ENCODE measurements around the gene NKPD1. TPM values are rescaled to one million over a fixed set of nuclear protein-coding genes. Genes with fewer than 3 reads are reported as not detected.

Gene NKPD1
- total RNA-seq, 2 experiments from 2014 or later: 0.09 to 0.11 TPM

DNA sequence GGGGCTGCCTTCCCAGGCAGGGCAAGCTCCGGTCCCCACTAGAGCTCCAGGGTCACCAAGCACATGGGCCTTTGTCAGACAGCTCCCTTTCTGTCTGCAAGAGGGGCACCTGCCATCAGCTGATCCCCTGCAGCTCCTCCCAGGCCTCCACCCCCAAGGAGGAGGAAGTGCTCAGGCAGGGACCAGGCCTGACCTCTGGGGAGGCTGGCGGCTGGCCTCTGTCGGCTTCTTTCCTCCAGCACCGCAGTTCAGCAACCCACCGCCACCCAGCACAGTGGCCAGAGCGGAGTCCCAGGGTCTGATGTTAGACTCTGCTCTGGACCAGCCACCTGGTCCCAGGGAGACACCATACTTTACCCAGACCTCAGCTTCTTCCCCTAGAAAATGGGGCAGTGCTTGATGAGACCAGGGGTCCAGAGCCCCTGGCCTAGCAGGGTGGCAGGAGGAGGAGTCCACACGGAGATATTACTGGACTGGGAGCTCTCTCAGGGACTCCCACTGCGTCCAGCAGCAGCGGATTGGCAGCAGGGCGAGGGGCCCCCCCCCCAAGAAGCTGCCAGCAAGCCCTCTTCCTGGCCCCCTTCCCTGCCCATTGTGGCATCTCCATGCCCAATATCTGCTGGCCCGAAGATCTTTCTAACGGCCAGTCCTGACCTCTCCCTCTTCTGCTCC is 24.1 kb downstream of the NKPD1 start:
- POLR2A ChIA-PET: interaction anchor here (0.6 kb wide), 1 partner anchor 93 kb away, joined by 6 read pairs; no protein-coding TSS in a partner anchor
- Mint-ChIP-seq H3K4me1 (peaks cover 1% of the 10 kb centered on the region), H3K27me3 (no peaks in the 10 kb centered on the region), H3K36me3 (ENCODE audit: low read depth) (no peaks in the 10 kb centered on the region), H3K9me3 (ENCODE audit: low read depth) (no peaks in the 10 kb centered on the region), H3K27ac (no peak overlapping the region), H3K4me3 (no peak overlapping the region)
- DNase-seq (no peak), ATAC-seq (no peak)
- CTCF ChIA-PET: interaction anchor here (1.1 kb wide), 1 partner anchor 23 kb away, joined by 3 read pairs; no protein-coding TSS in a partner anchor
- intact Hi-C loops (cut with DNase I, micrococcal nuclease): no loop called here

DNA sequence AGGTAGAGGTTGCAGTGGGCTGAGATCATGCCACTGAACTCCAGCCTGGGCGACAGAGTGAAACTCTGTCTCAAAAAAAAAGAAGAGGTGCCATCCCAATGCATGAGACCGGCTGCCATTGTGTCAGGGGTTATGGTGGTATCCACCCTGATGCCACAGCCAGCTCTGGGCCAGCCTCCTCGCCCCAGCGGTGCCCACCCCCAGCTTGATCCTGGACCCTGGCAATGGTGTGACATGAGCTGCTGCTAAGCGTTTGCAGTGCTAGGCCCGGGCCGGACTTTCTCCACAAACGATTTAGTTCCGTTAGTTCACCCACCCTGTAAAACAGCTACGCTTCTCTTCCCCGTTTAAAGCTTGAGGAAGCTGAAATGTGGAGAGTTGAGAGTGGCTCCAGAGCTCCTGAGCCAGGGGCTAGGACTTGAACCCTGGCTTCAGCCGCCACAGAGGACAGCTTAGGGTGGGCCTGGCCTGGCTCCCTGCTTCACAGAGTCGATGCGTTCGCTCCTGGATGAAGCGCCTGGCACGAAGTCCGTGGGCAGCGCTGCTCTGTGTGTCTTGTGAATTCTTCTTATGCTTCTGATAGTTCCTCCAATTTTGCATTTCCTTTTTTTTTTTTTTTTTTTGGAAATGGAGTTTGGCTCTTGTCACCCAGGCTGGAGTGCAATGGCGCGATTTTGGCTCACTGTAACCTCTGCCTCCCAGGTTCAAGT is 25.5 kb downstream of the NKPD1 start:
- Mint-ChIP-seq H3K4me3 (no peak overlapping the region), H3K9me3 (ENCODE audit: low read depth) (no peaks in the 10 kb centered on the region), H3K27me3 (no peaks in the 10 kb centered on the region), H3K4me1 (peaks cover 10% of the 10 kb centered on the region), H3K36me3 (ENCODE audit: low read depth) (no peaks in the 10 kb centered on the region), H3K27ac (no peak overlapping the region)
- DNase-seq (no peak), ATAC-seq (no peak)
- ChIA-PET CTCF (no interaction called here), POLR2A (no interaction called here)
- intact Hi-C loops (cut with DNase I, micrococcal nuclease): no loop called here

DNA sequence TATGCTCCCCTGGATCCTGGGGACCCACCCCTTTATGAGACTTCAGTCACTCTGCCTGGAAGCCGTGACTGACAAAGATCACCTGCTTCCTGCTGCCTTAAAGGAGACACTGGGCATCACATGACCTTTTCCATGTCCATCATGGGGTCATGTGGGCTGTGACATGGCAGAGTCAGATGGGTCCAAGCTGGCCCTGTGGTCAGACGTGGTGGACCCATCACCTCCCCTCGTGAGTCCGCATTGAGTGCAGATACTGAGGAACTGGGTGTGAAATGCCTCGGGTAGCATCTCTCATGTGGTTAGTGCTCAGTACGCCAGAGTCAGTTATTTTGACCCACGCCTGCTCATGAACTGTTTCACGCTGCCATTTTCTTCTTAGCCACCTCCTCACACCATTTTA is 27.1 kb downstream of the NKPD1 start:
- Mint-ChIP-seq H3K4me1 (peaks cover 10% of the 10 kb centered on the region), H3K4me3 (no peak overlapping the region), H3K27me3 (no peaks in the 10 kb centered on the region), H3K27ac (no peak overlapping the region), H3K9me3 (ENCODE audit: low read depth) (no peaks in the 10 kb centered on the region), H3K36me3 (ENCODE audit: low read depth) (no peaks in the 10 kb centered on the region)
- ATAC-seq (no peak), DNase-seq (no peak)
- POLR2A ChIA-PET: no interaction called here
- intact Hi-C loops (cut with DNase I, micrococcal nuclease): no loop called here
- CTCF ChIA-PET: interaction anchor here (1.5 kb wide), 1 partner anchor 10 kb away, joined by 3 read pairs; no protein-coding TSS in a partner anchor

DNA sequence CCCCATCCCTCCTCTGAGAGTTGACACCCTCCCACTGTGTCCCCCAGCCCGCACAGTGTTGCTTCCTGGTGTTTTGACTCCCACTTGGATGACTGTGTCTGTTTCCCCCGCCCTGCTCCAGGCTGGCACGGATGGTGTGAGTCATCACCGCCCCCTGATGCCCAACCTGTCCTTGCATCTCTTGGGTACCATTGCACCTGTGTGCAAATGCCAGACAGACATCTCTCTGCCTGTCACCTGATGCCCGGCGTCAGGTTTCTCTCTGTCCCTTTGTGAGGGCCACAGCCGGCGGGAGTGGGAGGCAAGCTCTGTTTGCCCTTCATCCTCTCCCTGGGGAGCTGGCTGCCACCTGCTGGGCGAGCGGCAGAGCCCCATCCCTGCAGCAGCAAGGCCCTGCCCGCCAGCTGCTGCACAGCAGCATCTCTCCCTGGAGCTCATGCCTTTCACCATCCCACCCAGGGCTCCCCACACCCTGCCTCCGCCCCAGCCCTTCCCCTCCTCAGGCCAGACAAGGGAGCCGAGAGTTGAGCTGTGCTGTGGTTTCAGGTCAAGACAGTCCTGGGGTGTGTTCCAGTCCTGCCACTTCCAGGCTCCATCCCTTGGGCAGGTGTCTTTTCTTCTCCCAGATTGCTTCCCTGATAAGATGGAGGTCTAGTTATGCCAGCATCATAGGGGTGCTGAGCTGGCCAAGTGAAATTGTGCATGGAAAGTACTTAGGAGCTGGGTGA is 29.7 kb downstream of the NKPD1 start:
- ChIA-PET CTCF (interaction anchor here (1.2 to 1.5 kb wide), 2 partner anchors 12 to 39 kb away, joined by 3 to 4 read pairs; partner anchors contain the start of gene PPP1R37), POLR2A (interaction anchor here (0.6 kb wide), 2 partner anchors 88 to 143 kb away, joined by 3 read pairs; no protein-coding TSS in a partner anchor)
- DNase-seq: peak; percentile 39
- no peaks in the 10 kb centered on the region for H3K36me3 Mint-ChIP-seq (ENCODE audit: low read depth)
- H3K9me3 Mint-ChIP-seq (ENCODE audit: low read depth): no peaks in the 10 kb centered on the region
- no peak overlapping the region for H3K4me3 Mint-ChIP-seq
- no peaks in the 10 kb centered on the region for H3K27me3 Mint-ChIP-seq
- intact Hi-C loops (cut with DNase I, micrococcal nuclease): no loop called here
- no peak overlapping the region for H3K27ac Mint-ChIP-seq
- ATAC-seq: peak; percentile 37
- H3K4me1 Mint-ChIP-seq: peaks cover 13% of the 10 kb centered on the region

DNA sequence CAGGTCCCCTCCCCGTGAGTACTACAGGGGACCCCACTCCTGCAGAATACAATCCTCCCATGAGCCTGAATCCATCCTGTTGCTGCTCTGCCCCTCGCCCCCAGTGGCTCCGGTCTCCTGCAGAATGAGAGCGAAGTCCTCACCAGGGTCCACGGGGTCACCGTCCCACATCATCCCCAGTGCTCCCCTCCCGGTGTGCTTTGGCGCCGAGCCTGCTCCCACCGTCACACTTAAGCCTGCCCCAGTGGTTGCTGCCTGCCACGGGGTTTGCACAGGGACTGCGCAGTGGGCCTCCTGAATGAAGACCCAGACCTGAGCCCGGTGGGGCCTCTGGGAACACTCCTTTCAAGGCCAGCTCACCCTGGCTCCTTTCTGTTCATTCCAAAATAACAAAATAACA is 30.5 kb downstream of the NKPD1 start:
- no peaks in the 10 kb centered on the region for H3K9me3 Mint-ChIP-seq (ENCODE audit: low read depth)
- no peak for ATAC-seq
- ChIA-PET POLR2A (no interaction called here), CTCF (interaction anchor here (1.2 to 1.5 kb wide), 2 partner anchors 11 to 38 kb away, joined by 3 to 4 read pairs; partner anchors contain the start of gene PPP1R37)
- peaks cover 16% of the 10 kb centered on the region for H3K4me1 Mint-ChIP-seq
- H3K27ac Mint-ChIP-seq: no peak overlapping the region
- no peak for DNase-seq
- no peak overlapping the region for H3K4me3 Mint-ChIP-seq
- no peaks in the 10 kb centered on the region for H3K36me3 Mint-ChIP-seq (ENCODE audit: low read depth)
- intact Hi-C loops (cut with DNase I, micrococcal nuclease): no loop called here
- no peaks in the 10 kb centered on the region for H3K27me3 Mint-ChIP-seq

DNA sequence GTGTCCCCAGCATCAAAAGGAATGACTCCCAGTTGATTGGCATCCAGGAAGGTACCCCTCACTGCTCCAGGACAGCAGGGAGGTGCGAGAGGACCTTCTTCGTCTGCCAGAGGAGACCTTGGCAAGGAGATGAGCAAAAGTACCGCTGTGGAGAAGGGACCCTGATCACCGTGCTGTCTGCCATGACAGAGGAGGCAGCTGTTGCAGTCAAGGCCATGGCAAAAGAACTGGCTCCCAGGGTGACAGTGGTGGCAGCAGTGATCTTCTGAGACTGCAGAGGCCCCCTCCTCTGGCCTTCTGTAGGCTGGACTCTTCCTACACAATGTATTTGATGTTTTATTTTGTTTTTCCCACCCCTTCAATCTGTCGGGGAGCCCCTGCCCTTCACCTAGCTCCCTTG is 32.0 kb downstream of the NKPD1 start:
- no peak overlapping the region for H3K27ac Mint-ChIP-seq
- no peak for DNase-seq
- H3K4me1 Mint-ChIP-seq: peaks cover 16% of the 10 kb centered on the region
- no peaks in the 10 kb centered on the region for H3K27me3 Mint-ChIP-seq
- H3K9me3 Mint-ChIP-seq (ENCODE audit: low read depth): no peaks in the 10 kb centered on the region
- CTCF ChIA-PET: interaction anchor here (1.1 kb wide), 1 partner anchor 12 kb away, joined by 3 read pairs; no protein-coding TSS in a partner anchor
- no peak for ATAC-seq
- POLR2A ChIA-PET: no interaction called here
- intact Hi-C loops (cut with DNase I, micrococcal nuclease): loop anchor here (5.0 kb wide), 2 partner anchors 37 to 52 kb away; partner anchors contain the start of genes GEMIN7 (in 1 of the 2), PPP1R37 (in 1 of the 2) and ZNF296 (in 1 of the 2)
- H3K4me3 Mint-ChIP-seq: no peak overlapping the region
- no peaks in the 10 kb centered on the region for H3K36me3 Mint-ChIP-seq (ENCODE audit: low read depth)

DNA sequence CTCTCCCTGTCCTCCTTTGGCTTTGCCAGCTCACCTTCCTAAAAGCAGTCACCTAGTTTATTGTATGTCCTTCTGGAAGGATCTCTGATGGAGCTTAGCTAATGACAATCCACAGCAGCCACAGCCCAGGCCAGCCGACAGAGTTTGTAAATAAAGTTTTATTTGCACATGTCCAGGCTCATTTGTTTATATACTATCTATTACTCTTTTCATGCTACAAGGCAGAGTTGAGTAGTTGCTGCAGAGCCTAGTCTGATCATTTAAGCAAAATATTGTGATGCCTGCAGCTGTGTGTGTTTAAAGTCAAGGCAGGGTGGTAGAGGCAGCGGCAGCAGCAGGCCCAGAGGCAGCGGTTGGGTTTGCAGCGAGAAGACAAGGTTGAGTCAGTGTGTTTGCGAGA is 32.6 kb downstream of the NKPD1 start:
- POLR2A ChIA-PET: no interaction called here
- intact Hi-C loops (cut with DNase I, micrococcal nuclease): loop anchor here (5.0 kb wide), 2 partner anchors 36 to 51 kb away; partner anchors contain the start of genes GEMIN7 (in 1 of the 2), PPP1R37 (in 1 of the 2) and ZNF296 (in 1 of the 2)
- DNase-seq: no peak
- H3K27me3 Mint-ChIP-seq: no peaks in the 10 kb centered on the region
- no peaks in the 10 kb centered on the region for H3K36me3 Mint-ChIP-seq (ENCODE audit: low read depth)
- ATAC-seq: no peak
- H3K4me1 Mint-ChIP-seq: peaks cover 16% of the 10 kb centered on the region
- CTCF ChIA-PET: interaction anchor here (0.6 kb wide), 1 partner anchor 217 kb away, joined by 3 read pairs; no protein-coding TSS in a partner anchor
- no peaks in the 10 kb centered on the region for H3K9me3 Mint-ChIP-seq (ENCODE audit: low read depth)
- no peak overlapping the region for H3K27ac Mint-ChIP-seq
- H3K4me3 Mint-ChIP-seq: no peak overlapping the region

DNA sequence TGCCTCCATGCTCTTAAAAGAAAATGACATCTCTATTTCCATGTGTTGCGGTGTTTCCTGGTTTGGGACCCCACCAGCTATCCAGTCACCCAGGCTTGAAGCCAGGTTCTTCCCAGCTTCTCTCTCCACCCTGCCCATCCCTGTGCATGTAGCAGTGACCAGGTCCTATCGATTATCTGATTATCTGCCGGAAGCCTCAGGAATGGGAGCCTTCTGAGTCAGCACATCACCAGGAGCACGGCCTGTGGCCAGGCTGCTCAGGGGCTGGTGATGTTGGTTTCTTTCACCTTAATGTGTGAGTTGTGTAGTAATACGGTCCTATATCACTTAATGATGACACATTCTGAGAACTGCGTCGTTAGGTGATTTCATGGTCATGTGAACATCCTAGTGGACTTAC is 34.1 kb downstream of the NKPD1 start:
- CTCF ChIA-PET: interaction anchor here (0.6 to 1.2 kb wide), 3 partner anchors 21 to 112 kb away, joined by 3 read pairs; no protein-coding TSS in a partner anchor
- Mint-ChIP-seq H3K36me3 (ENCODE audit: low read depth) (no peaks in the 10 kb centered on the region), H3K27ac (no peak overlapping the region), H3K4me1 (peaks cover 23% of the 10 kb centered on the region), H3K4me3 (no peak overlapping the region), H3K9me3 (ENCODE audit: low read depth) (no peaks in the 10 kb centered on the region), H3K27me3 (no peaks in the 10 kb centered on the region)
- no peak for DNase-seq
- ATAC-seq: no peak
- intact Hi-C loops (cut with DNase I, micrococcal nuclease): loop anchor here (1.0 to 5.0 kb wide), 4 partner anchors 33 to 137 kb away; partner anchors contain the start of genes PPP1R37 (in 2 of the 2), GEMIN7 (in 1 of the 2) and ZNF296 (in 1 of the 2)
- POLR2A ChIA-PET: interaction anchor here (0.6 kb wide), 1 partner anchor 78 kb away, joined by 4 read pairs; no protein-coding TSS in a partner anchor

DNA sequence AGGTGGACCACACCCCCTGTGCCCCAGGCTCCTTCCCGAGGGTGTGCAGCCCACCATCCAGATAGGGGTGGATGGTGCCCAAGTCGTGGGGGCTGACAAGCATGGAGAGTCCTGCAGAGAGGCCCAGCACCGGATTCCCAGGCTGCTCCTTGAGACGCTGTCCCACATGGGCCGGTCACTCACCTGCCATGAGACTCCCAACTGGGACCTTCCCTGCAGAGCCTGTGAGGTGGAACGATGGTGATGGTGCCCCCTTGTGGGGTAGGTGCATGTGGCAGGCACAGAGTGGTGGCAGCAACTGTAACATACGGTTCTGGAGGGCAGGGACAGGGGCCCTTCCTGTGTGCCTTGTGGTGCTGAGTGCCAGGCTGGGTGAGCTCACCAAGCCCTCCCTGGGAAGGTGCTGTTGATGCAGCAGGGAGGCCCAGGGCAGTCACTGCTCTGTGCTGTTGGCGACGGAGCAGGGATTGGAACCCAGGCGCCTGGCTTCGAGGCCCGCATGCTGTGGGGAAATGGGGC is 34.7 kb downstream of the NKPD1 start:
- Mint-ChIP-seq H3K4me1 (peaks cover 24% of the 10 kb centered on the region), H3K27ac (no peak overlapping the region), H3K9me3 (ENCODE audit: low read depth) (no peaks in the 10 kb centered on the region), H3K27me3 (no peaks in the 10 kb centered on the region), H3K4me3 (no peak overlapping the region), H3K36me3 (ENCODE audit: low read depth) (no peaks in the 10 kb centered on the region)
- intact Hi-C loops (cut with DNase I, micrococcal nuclease): loop anchor here (1.0 to 5.0 kb wide), 4 partner anchors 33 to 137 kb away; partner anchors contain the start of genes PPP1R37 (in 2 of the 2), GEMIN7 (in 1 of the 2) and ZNF296 (in 1 of the 2)
- POLR2A ChIA-PET: interaction anchor here (0.6 kb wide), 1 partner anchor 79 kb away, joined by 4 read pairs; no protein-coding TSS in a partner anchor
- CTCF ChIA-PET: interaction anchor here (0.6 to 1.5 kb wide), 7 partner anchors 13 to 215 kb away, joined by 3 to 7 read pairs (median 3); no protein-coding TSS in a partner anchor
- ATAC-seq (peak; percentile 85), DNase-seq (peak; percentile 87)

DNA sequence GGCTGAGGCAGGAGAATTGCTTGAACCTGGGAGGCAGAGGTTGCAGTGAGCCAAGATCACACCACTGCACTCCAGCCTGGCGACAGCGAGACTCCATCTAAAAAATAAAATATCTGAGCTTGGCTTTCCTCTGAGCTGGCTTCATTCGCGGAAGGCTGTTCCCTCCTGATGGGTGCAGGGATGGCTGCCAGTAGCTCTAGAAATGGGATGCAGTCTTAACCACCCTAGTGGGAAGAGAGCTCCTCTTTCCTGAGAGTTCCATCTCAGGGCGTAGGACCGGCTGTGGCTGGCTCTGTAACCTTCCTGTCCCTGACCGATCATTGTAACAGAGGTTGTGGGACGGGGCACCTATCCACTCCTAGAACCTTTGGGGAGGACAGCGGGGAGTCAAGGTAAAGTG is 35.4 kb downstream of the NKPD1 start:
- POLR2A ChIA-PET: interaction anchor here (0.8 kb wide), 1 partner anchor 34 kb away, joined by 3 read pairs; no protein-coding TSS in a partner anchor
- ATAC-seq (no peak), DNase-seq (no peak)
- intact Hi-C loops (cut with DNase I, micrococcal nuclease): loop anchor here (5.0 kb wide), 2 partner anchors 33 to 48 kb away; partner anchors contain the start of genes GEMIN7 (in 1 of the 2), PPP1R37 (in 1 of the 2) and ZNF296 (in 1 of the 2)
- Mint-ChIP-seq H3K9me3 (ENCODE audit: low read depth) (no peaks in the 10 kb centered on the region), H3K36me3 (ENCODE audit: low read depth) (no peaks in the 10 kb centered on the region), H3K4me3 (no peak overlapping the region), H3K27ac (no peak overlapping the region), H3K27me3 (no peaks in the 10 kb centered on the region), H3K4me1 (peaks cover 28% of the 10 kb centered on the region)
- CTCF ChIA-PET: interaction anchor here (0.6 to 1.5 kb wide), 5 partner anchors 12 to 214 kb away, joined by 3 to 7 read pairs (median 4); no protein-coding TSS in a partner anchor

All from activated CD4-positive, alpha-beta T cell treated with anti-CD3 and anti-CD28 coated beads for 36 hours (primary cell).